DND-41 (cell line): Measurements from ENCODE around the gene MFAP3L.

Source experiments
- ATAC-seq: fragments of 200-7000 bp; cut with Tn5 transposase; 3 replicates; pipeline ENCODE4 v1.9.1; 2021; ENCODE audit warnings: low read depth; ENCODE audit not compliant: insufficient read depth
- DNase-seq: peaks from one replicate; pipeline ENCODE4 v3.0.0-alpha.2; 2020
- H2AFZ ChIP-seq: 2 replicates; pipeline ENCODE4 v1.6.0; 2012; ENCODE audit warnings: low read depth, low read length
- H3K27ac ChIP-seq: 2 replicates; pipeline ENCODE4 v1.5.1; 2012; ENCODE audit warnings: low read length, inconsistent platforms
- H3K27me3 ChIP-seq: fragments of 200-600 bp; sonication (generic); 2 replicates; pipeline ENCODE4 v1.6.0; 2012; ENCODE audit warnings: low read length, mild to moderate bottlenecking, inconsistent platforms; ENCODE audit not compliant: insufficient read depth, poor library complexity
- H3K36me3 ChIP-seq: 2 replicates; pipeline ENCODE4 v1.5.1; 2012; ENCODE audit warnings: low read length, inconsistent platforms; ENCODE audit not compliant: insufficient read depth
- H3K4me1 ChIP-seq: 2 replicates; pipeline ENCODE4 v1.5.1; 2012; ENCODE audit warnings: mild to moderate bottlenecking, low read length; ENCODE audit not compliant: insufficient read depth
- H3K4me2 ChIP-seq: 2 replicates; pipeline ENCODE4 v1.6.0; 2012; ENCODE audit warnings: mild to moderate bottlenecking, moderate library complexity, low read length, inconsistent platforms; ENCODE audit not compliant: insufficient read depth
- H3K4me3 ChIP-seq, 2 experiments: fragments of 200-600 bp in 1 of 2; shearing (Covaris generic) in 1 of 2; 2 replicates each; pipeline ENCODE4 v1.5.1; 2012 to 2016; ENCODE audit warnings: inconsistent platforms in 2 of 2, low read length in 2 of 2, mild to moderate bottlenecking in 2 of 2, low read depth in 1 of 2, moderate library complexity in 1 of 2
- H3K79me2 ChIP-seq: 2 replicates; pipeline ENCODE4 v1.6.0; 2012; ENCODE audit warnings: low read length, inconsistent platforms; ENCODE audit not compliant: insufficient read depth
- H3K9ac ChIP-seq: 2 replicates; pipeline ENCODE4 v1.6.0; 2012; ENCODE audit warnings: low read depth, mild to moderate bottlenecking, inconsistent platforms, low read length, moderate library complexity
- H3K9me3 ChIP-seq: 2 replicates; pipeline ENCODE4 v1.5.1; 2012; ENCODE audit warnings: low read length, moderate library complexity, mild to moderate bottlenecking, inconsistent platforms; ENCODE audit not compliant: insufficient read depth, severe bottlenecking
- H4K20me1 ChIP-seq: 2 replicates; pipeline ENCODE4 v1.6.0; 2012; ENCODE audit warnings: low read length; ENCODE audit not compliant: insufficient read depth
- EZH2 ChIP-seq: IDR thresholded peaks from 3 replicates; pipeline ENCODE4 v1.6.1; 2012; ENCODE audit warnings: borderline replicate concordance, low read depth, mild to moderate bottlenecking, moderate library complexity, low read length, inconsistent platforms; ENCODE audit not compliant: severe bottlenecking
- TF ChIP-seq, protein P1 (sequence below): IDR thresholded peaks from 2 replicates; pipeline ENCODE4 v1.5.1; 2012; ENCODE audit warnings: borderline replicate concordance, low read length, moderate library complexity, mild to moderate bottlenecking; ENCODE audit not compliant: poor library complexity, severe bottlenecking; ENCODE audit errors: extremely low read depth

MFAP3L gene

DNA sequence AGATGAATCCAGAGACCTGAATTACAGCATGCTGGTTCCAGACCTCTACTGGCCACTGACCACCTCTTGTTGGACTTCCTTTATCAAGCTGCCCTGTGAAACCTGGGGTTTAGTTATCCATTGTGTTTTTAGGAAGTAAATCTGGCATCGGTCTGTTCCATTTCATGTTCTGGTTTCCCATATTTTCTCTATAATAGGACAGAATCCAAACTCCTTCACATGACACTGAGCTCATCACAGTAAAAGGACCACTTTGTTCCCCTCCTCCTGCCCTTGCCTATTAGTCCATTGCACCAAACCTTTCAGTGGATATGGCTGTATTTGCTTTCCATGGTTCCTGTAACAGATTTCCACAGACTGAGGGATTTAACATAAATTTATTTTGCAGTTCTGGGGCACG lies 4.0 kb downstream of the MFAP3L start:
- TF ChIP-seq, protein P1, sequence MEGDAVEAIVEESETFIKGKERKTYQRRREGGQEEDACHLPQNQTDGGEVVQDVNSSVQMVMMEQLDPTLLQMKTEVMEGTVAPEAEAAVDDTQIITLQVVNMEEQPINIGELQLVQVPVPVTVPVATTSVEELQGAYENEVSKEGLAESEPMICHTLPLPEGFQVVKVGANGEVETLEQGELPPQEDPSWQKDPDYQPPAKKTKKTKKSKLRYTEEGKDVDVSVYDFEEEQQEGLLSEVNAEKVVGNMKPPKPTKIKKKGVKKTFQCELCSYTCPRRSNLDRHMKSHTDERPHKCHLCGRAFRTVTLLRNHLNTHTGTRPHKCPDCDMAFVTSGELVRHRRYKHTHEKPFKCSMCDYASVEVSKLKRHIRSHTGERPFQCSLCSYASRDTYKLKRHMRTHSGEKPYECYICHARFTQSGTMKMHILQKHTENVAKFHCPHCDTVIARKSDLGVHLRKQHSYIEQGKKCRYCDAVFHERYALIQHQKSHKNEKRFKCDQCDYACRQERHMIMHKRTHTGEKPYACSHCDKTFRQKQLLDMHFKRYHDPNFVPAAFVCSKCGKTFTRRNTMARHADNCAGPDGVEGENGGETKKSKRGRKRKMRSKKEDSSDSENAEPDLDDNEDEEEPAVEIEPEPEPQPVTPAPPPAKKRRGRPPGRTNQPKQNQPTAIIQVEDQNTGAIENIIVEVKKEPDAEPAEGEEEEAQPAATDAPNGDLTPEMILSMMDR, result no peak
- TF ChIP-seq EZH2, result no peak
- Histone ChIP-seq H3K4me2 (no peak overlapping the region), H3K79me2 (no peaks in the 10 kb centered on the region), H2AFZ (no peak overlapping the region), H3K27ac (no peak overlapping the region), H3K9me3 (no peaks in the 10 kb centered on the region), H3K36me3 (no peaks in the 10 kb centered on the region), H3K9ac (no peak overlapping the region), H4K20me1 (no peaks in the 10 kb centered on the region), H3K4me3 (no peak overlapping the region), H3K4me1 (no peaks in the 10 kb centered on the region), H3K27me3 (no peaks in the 10 kb centered on the region)
- DNase-seq (no peak), ATAC-seq (no peak)

DNA sequence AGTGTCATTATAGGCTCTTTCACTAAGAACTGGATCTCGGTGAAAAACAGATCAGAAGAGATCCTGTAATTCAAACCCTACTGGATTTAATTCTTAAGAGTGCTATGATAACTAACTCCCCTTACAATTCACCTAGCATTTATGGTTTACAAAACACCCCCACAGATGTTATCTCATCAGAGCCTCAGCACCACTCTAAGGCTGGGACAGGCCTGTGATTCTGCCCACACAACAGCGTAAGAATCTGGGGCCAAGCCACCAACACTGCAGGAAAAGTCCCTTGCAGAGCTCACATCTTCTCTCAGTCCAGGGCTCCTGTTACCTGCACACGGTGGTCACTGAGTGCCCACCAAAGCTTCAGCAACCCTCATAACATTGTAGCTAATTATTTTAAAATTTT lies 8.9 kb downstream of the MFAP3L start:
- Histone ChIP-seq H2AFZ (no peak overlapping the region), H3K4me3 (no peak overlapping the region), H3K9me3 (no peaks in the 10 kb centered on the region), H3K4me1 (no peaks in the 10 kb centered on the region), H4K20me1 (no peaks in the 10 kb centered on the region), H3K36me3 (no peaks in the 10 kb centered on the region), H3K4me2 (no peak overlapping the region), H3K9ac (no peak overlapping the region), H3K27me3 (no peaks in the 10 kb centered on the region), H3K27ac (no peak overlapping the region), H3K79me2 (no peaks in the 10 kb centered on the region)
- DNase-seq (no peak), ATAC-seq (no peak)
- TF ChIP-seq, protein P1, result no peak
- TF ChIP-seq EZH2, result no peak

DNA sequence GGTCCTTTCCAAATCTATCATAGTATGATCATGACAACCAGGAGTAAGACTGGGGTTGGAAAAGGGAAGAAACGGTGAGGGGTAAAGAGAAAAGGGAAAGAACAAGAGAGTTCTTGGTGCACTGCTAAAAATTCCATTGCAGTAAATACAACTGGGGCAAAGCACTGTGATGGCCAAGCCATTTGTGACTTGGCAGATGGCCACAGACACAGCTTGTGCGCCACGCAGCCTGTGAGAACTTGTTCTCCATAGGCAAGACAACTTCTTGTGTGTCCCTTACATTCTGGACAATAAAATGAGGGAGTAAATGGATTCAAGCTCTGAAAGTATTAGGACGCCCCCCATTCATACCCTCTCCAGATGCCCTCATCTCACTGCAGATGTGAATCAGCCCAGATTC lies 10.9 kb downstream of the MFAP3L start:
- Histone ChIP-seq H3K4me1 (no peaks in the 10 kb centered on the region), H4K20me1 (no peaks in the 10 kb centered on the region), H3K4me3 (no peak overlapping the region), H3K36me3 (no peaks in the 10 kb centered on the region), H3K27me3 (no peaks in the 10 kb centered on the region), H3K27ac (no peak overlapping the region), H2AFZ (no peak overlapping the region), H3K9me3 (no peaks in the 10 kb centered on the region), H3K4me2 (no peak overlapping the region), H3K79me2 (no peaks in the 10 kb centered on the region), H3K9ac (no peak overlapping the region)
- DNase-seq (no peak), ATAC-seq (no peak)
- TF ChIP-seq EZH2, result no peak
- TF ChIP-seq, protein P1, result no peak
